Epidermal melanocyte (primary cell): Measurements from ENCODE around the gene KCNQ1.

Source experiments
- DNase-seq: peaks from one replicate; pipeline ENCODE4 v3.0.0; 2011; ENCODE audit warnings: low spot score; ENCODE audit not compliant: insufficient read length

KCNQ1 gene

DNA sequence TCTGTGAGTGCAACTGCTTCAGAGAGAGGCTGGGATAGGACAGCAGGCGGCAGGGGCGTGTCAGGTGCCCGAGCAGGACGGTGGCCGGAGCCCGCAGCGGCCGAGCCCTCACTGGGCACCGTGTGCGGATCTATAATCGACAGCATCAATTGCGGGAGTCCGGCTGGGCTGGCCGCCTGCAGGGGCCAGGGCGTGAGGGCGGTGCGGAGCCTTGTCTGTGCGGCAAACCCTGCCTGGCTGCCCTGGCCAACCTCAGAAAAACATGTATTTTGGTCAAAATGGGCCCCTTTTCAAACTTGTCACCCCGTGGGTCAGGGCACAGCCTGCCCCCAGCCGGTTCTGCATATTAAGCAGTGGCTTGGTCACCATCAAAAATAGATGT lies 346.3 kb downstream of the KCNQ1 start:
- no peak for DNase-seq

DNA sequence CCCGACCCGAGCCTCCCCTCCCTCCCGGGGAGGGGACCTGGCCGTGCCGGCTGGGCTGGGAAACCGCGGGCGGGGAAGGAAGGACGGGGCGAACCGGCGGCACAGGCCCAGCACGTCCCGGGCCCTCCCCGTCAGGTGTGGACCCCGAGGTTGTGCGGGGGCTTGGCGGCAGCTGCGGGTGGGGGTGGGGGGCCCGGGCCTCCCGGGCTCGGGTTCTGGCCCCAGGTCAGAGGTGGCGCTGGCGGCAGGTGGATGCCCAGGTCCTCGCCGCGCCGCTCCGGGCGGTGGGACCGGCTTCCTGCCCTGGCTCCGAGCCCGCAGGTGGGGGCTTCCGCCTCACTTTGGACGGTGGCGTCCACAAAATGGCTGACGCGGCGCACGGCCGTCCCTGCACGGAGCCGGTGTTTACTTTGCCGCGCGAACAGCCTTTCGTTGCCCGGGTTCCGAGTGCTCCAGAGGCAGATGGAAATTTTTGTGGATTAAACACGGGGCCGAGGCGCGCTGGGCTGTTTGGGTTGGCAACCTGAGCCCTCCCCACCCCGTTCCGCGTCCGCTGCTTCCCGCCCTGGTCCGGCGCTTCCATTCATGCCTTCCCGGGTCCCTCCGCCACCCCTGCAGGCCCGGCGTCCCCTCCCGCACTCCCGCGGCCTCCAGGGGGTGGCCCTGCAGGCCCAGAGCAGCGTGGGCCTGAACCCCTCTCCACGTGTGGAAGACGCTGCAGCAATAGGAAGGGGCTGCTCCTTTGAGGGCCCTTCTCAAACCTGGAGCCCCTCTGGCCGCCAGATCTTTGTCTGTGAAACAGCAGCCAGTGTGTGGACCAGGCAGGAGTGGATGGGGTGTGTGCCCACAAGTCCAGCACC lies 346.9 kb downstream of the KCNQ1 start:
- DNase-seq, result no peak

DNA sequence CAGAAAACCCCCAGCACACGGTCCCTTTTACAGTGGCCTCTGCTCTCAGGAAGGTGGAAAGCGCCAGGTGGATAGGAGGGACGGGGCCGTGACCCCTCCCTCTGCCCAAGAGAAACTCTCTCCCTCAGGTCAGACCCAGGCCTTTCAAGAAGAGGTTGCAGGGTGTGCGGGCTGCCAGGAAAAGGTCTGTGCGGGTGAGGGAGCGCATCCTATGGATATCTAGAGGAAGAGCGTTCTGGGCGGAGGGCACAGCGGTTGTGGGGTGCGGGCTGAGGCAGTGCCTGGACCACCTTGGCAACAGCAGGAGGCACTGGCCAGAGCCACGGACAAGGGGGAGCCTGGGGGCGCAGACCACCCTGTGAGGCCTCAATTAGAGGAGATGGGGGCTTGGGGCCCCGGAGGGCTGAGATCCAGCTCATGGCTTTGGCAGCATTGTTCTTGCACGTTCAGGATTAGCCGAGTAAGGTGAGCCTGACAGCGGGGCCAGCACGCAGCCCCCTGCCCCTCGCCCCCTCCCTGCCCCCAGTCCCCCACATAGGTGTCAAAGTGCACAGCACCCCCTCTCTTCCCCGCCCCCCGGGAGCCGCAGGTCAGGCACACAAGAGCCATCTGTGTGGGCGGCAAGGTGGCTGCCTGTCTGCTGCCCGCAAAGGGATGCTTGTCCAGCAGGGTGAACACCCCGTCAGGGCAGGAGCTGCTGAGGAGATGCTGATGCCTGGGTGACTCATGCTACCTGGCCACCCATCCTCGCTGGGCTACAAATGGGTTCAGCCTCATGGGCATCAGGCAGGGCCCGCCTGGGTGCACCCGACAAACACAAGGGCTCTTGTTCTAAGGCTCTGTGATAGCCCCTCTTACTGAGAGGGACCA lies 347.8 kb downstream of the KCNQ1 start:
- no peak for DNase-seq

DNA sequence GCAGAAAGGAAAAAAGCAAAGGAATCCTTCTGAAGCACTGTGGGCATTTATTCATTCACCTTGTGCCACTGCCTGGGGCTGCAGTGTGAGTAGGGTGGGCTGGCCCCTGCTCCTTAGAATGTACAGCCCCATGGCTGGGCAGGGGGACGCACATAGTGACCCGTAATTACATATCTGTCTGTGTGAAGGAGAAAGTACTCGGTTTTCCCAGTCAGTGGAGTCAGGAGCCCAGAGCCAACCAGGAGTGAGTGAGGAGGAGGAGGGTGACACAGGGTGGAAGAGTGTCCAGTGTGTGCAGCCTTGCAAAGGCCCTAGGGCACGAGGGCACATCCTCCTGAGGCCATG lies 348.9 kb downstream of the KCNQ1 start:
- no peak for DNase-seq

DNA sequence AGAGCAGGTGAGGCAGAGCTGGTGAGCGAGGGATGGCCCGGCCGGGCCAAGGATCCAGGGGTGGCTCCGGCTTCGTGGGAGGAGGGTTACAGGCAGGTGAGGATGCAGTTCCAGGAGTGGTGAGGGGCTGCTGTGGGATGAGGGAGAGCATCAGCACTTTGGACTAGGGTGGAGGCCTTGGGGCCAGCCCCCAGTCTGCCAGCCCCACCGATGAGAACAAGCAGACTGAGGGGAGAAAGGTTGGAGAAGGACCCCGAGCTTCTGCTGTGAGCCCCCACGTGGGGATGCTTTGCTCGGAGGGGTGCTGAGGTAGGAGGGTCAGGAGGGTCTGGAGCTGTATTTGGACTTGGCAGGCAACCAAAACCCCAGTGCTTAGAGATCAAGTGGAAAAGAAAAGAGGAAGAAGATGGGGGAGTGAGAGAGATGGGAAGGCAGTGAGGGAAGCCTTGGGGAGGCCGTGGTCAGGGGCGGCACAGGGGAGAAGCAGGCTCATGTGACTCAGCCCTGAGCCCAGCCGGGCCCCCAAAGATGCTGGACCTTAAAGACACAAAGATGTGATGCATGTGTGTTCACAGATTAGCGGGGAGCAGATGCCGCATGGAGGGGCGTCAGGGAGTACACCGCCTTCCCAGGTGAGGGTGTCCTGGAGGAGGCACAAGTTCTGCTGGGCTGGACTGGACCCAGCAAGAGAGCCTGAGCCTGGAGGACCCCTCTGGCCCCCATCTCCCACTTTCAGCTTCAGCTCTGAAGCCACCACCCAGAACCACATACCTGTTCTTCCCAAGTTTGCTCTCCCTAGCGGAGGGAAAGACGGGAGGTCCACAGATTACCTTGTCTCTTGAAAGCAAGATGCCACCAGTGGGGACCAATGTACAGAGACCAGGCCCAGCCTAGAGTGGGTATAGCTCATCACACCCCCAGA lies 349.5 kb downstream of the KCNQ1 start:
- DNase-seq, result no peak

DNA sequence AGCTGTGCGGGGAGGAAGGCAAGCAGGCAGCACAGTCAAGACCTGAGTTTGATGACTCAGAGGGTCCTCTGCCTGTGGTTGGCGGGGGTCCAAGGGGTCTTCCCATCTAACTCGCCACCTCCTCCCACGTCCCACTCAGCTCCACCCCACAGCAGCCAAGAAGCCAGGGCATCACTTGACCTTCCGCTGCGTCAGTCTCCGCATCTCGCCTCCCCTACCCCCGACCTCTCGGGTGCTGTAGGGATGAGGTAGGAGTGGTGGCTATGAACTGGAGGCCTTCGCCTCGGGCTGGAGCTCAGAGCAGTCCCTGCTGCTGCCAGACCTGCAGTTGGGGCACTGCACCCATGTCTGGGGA lies 350.1 kb downstream of the KCNQ1 start:
- no peak for DNase-seq

DNA sequence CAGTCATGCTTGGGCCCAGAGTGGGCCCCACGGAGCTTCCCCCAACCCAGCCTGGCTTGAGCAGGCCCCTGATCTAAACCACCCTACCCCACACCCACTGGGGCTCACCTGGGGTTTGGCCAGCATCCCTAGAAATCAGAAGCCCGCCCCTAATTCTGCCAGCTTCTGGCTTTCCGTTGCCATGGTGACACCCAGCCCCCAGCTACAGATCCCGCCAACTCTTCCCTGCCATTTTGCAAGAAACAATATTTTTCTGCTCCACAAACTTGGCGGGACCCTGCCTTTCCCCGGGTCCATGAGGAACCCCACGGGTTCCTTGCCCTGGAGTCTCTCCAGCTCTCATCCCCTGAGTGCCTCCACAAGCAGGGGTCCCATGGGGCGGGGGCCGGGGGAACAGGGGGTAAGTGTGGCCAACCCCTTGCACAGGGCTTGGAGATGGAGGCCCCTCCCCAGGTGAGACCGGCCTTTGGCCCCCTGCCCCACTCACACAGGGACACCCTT lies 350.7 kb downstream of the KCNQ1 start:
- no peak for DNase-seq

DNA sequence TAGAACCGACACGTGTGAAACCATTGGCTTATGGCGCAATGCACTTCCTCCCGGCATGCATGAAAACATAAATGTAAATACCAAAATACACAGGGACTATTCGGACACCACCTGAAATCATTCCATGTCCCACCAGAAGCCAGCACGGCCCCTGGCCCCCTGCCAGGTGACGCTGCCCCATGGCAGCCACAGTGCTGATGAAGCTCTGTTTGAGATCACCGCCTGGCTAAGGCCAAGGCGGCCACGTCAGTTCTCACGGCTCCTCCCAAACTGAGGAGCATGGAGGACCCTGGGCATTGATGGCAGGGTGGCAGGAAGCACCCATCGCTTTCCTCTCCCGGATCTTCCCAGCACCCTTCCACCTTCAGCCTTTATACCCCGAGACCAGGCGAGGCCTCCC lies 351.3 kb downstream of the KCNQ1 start:
- DNase-seq, result no peak

DNA sequence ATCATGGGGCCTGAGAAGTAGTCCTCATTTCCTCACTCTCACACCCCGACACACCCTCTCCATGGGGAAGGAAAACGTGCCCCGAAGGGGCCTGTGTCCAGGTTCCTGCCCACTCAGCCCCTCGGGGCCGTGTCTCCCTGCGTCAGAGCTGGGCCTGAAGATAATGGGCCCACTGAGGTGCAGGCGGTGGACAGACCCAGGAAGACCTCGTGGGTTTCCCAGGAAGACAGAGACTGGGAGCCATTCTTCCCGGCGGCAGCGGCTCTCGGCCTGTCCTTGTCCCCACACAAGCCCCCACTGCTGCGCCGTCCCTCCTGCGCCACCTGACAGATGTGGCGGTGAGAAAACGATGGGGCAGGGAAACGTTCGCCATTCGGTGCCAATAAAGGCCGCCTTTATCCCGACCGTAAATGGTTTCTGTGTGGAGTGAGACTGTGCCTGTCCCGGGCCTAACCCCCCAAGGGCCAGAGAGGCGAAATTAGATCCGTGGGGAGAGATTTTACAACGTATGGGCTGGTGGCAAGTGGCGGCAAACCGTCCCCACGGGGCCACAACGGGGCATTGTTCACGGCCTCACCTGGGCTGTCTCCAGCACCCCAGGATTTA lies 351.8 kb downstream of the KCNQ1 start:
- DNase-seq, result no peak

DNA sequence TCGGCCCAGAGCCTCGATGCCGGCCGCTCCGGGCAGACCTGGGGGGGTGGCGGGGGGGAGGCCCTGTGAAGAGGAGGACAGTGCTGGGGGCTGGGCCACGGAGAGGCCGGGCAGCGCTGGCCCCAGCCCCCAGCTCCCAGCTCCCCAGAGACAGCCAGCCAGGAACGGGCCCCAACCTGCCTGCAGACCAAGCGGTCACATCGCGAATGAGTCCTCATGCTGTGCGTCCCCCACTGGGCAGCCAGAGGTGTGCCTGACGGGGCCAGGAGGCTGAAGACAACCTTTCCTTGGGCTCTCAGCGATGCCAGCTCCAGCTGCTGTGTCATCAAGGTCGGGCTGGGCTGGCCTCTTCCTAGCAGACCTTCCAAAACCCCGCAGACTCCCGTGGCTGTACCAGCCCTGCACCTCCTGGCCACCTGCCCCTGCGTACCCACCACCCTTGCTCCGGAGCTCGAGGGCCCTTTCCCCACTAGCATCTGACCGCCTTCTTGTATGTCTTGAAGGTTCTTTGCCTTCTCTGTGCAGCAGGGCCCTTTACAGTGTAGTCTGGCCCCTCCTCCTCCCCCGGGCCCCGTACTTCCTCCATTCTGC lies 352.4 kb downstream of the KCNQ1 start:
- no peak for DNase-seq

DNA sequence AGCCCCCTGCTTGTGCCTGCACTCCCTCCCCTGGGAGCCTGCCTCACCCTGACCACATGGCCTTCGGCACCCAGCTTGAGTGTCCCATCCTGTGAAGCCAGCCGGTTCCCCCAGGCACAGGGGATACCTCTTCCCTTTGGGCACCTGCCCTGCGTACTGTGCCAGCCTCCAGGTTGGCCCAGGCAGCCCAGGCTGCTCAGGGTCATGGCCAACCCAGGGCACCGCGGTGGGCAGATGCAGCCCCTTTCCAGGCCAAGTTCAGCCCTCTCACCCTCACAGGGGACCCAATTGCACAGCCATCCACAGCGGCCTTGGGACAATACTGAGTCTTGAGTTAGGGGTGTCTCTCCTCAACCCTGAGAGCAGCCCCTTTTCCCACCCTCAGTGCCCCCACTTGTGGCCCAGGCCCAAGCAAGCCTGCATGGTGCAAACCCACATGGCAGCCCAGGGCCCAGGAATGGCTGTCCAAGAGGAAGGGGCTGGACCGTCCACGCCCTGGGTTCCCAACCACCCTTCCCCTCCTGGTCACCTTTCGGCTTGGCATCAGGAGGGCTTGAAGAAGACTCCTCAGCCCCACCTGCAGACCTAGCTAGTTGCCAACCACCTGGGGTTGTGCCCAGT lies 353.0 kb downstream of the KCNQ1 start:
- no peak for DNase-seq

DNA sequence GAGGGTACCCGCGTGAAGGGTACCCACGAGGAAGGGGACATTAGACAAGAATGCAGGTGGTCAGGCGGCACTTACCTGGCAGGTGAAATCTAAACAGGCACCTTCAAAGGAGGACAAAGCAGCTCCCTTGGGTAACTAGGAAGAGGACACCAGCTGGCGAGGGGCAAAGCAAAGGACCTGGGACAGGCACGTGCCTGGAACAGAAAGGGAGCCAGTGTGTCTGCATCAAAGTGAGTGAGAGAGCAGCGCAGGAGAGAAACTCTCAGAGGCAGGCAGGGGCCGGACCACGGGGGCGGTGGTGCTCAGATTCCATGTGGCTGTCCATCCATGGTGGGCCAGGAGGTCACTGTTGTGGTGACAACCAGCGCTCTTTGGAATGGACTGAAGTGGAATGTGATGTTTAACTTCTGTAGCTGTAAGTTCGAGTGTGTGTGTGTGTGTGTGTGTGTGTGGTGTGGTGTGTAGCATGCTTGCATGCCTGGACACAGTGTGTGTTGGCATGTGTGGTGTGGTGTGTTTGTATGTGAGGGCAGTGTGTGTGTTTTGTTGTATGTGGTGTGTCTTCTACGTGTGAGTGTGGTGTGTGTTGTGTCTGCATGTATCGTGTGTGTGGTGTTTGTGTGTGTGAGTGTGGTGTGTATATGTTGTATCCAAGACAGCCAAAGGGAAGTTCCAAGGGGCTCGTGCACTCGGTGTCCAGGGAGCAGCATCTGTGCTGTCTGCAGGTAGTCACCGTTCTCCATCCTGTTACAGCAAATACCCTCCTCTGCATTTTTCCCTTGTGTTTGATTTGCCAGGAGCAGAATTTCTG lies 354.3 kb downstream of the KCNQ1 start:
- no peak for DNase-seq

DNA sequence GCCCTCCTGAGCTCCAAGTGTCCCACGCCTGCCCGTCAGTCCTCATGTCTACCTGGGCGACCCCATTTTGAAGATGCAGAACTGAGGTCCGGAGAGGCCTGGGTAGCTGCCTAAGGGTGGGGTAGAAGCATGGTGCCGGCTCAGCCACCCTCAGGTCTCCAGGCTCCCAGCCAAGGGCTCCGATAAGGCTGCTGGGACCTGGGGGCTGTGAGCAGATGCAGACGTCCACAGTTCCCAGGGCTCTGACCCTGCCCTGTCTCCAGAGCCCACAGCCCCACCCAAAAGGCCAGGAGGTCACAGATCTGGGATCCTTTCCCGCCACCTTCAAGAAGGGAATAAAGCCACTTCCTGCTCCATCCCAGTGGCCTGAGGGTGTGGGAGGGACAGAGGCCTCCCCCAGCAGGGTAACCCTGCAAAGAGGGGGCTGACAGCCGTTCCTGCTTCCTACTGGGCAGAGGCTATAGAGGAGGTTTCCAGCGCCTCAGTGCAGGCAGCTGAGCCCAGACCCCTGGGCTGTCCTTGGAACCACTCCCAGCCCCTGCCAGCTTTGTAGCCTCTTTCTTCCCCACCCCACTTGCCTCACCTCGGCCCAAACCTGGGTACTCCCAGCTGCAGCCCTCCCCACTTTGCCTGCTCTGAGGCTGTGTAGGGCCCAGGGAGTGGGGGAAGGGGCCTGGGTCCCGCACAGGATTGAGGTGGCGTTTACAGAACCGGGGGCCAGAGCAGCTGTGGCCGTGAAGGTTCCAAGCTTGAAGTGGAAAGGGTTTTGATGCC lies 355.3 kb downstream of the KCNQ1 start:
- DNase-seq, result no peak

DNA sequence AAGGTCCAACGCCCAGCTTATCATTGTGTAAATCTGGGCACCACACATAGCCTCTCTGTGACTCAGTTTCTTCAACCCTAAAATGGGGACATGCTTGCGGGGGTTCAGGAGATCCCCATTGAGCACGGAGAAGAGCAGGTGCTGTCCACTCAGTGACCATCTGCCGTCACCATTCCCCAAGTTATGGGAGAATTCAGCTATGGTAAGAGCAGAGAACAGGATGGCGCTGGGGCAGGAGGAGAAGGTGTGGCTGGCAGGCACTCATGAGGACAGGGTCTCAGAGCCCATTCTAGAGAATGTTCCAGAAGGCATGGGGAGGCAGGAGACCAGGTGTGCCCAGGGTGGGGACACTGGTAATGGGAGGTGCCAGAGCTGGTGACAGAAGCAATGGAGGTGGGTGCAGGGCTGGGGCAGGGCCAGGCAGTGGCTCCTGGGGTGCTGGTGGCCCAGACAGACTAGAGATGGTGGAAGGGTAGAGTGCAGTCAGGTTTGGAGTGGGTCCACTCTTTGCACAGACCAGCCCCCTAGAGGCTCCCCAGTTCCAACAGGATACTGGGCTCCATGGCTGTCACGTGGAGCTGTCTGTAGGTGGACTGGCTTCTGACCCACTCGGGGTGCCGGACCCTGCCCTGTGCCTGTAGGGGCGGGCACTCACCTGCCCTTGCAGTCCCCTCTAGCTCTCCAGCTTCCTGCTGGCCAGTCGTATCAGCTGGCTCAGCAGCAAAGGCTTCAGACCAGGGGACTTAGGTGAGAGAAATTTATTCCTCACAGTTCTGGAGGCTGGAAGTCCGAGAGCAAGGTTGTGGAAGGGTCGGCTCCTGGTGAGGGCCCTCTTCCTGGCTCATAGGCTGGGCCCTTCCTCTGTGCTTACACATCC lies 356.1 kb downstream of the KCNQ1 start:
- no peak for DNase-seq

DNA sequence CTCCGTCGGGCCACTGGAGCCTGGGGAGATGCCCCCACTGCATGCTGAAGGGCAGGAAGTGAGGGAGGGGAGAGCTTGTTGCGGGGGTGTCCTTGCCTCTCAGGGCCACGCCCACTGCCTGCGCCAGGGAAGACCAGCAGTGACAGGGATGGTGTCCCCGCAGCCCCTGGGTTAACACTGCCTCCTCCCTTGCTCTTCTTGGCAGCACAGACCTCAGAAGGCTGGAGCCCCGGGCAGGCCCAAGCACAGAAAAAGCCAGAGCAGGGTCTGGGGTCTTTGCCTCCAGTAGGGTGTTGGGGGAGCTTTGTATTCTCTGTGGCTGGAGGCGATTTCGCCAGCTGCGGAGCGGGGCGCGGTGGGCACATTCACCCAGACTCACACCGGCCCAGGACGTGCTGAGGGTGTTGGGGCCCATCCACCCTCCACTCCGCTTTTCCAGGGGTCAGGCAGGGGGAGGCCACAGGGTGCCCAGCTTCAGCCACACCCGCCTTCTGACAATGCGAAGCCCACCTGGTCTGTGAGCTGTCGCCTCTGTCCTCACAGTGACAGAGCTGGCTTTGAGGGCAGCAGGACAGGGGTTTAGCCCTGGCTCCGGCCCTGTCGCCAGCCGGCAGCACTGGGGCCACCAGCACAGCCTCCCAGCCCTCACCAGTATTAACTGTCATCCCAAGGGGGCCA lies 357.0 kb downstream of the KCNQ1 start:
- DNase-seq, result no peak

DNA sequence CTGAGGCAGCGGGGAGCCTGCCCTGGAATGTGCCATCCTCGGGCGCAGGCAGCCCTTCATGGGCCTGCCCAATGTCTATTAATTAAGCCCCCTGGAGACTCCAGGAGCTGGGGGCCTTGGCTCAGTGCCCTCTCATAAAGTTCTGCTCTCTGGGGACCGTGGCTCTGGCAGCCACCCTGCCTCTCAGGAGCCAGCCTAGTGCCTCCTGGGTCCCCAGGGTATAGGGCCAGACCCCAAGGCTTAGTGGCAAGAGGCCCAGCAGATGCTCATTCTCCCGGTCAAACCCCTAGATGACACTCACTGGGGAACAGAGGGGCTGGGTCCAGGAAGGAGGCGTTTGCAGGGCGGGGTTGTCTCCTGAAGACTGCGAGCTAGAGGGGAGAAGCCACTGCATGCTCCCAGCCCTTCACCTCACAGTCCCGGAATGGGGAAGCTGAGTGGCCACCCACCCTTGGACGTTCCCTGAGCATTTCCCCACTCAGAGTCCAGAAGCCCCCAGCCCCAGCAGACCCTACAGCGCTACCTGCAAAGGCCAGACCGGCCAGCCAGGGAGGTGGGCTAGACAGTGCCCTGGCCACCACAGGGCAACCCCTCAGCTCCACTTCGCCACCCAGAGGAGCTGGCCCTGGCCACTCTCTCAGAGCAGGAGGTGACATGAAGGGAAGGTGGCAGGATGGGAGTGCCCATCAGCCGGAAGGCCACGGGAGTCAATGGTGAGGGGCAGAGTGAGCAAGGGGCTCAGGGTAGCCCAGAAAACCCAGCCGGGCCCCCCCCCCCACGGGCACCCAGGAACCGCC lies 357.8 kb downstream of the KCNQ1 start:
- DNase-seq, result no peak
